Activated B cell treated with CpG ODN at 0.5 μM for 24 hours (primary cell): ENCODE results near the gene RNF125. TPM values are rescaled to one million over a fixed set of nuclear protein-coding genes. Genes with fewer than 3 reads are reported as not detected.

Source experiments
- ATAC-seq: fragments of 200-7000 bp; cut with Tn5 transposase; one replicate; pipeline ENCODE4 v1.10.0; 2021; ENCODE audit warnings: low read depth, mild to moderate bottlenecking, moderate library complexity
- CTCF ChIA-PET: fragments of 350-600 bp; sonication (Branson Sonifier 250); formaldehyde crosslinking; loops from one replicate; lab custom pipeline; 2021; ENCODE audit warnings: antibody characterized with exemption; lab: Charles Lee
- POLR2A ChIA-PET: fragments of 350-600 bp; sonication (Branson Sonifier 250); formaldehyde crosslinking; loops from one replicate; lab custom pipeline; 2021; ENCODE audit warnings: antibody characterized with exemption; lab: Charles Lee
- DNase-seq: peaks from one replicate; pipeline ENCODE4 v3.0.0; 2022
- H3K27ac Mint-ChIP-seq: one replicate; pipeline ENCODE4 v1.8.0; 2020; ENCODE audit warnings: mixed read lengths
- H3K27me3 Mint-ChIP-seq: one replicate; pipeline ENCODE4 v1.8.0; 2021; ENCODE audit warnings: mixed read lengths
- H3K36me3 Mint-ChIP-seq: one replicate; pipeline ENCODE4 v1.8.0; 2021; ENCODE audit warnings: low read depth, mixed read lengths
- H3K4me1 Mint-ChIP-seq: one replicate; pipeline ENCODE4 v1.8.0; 2021; ENCODE audit warnings: mixed read lengths
- H3K4me3 Mint-ChIP-seq: one replicate; pipeline ENCODE4 v1.8.0; 2020; ENCODE audit warnings: mild to moderate bottlenecking, mixed read lengths
- H3K9me3 Mint-ChIP-seq: one replicate; pipeline ENCODE4 v1.8.0; 2020; ENCODE audit warnings: mixed read lengths
- intact Hi-C: fragments of 100-400 bp; cut with micrococcal nuclease; formaldehyde crosslinking; loops from one replicate; pipeline ENCODE4 v1.15.1; 2024
- total RNA-seq: library from RNA; stranded (reverse); gene quantifications from 2 replicates; pipeline ENCODE4 v1.2.3, GENCODE V29; 2022
- TF ChIP-seq, protein P1 (sequence below): fragments of 200-600 bp; IDR thresholded peaks from one replicate; pipeline ENCODE4 v1.8.0; 2022; ENCODE audit warnings: antibody characterized with exemption, mild to moderate bottlenecking

RNF125 gene
- total RNA-seq, 1 donor from 2014 or later: 2.1 TPM

DNA sequence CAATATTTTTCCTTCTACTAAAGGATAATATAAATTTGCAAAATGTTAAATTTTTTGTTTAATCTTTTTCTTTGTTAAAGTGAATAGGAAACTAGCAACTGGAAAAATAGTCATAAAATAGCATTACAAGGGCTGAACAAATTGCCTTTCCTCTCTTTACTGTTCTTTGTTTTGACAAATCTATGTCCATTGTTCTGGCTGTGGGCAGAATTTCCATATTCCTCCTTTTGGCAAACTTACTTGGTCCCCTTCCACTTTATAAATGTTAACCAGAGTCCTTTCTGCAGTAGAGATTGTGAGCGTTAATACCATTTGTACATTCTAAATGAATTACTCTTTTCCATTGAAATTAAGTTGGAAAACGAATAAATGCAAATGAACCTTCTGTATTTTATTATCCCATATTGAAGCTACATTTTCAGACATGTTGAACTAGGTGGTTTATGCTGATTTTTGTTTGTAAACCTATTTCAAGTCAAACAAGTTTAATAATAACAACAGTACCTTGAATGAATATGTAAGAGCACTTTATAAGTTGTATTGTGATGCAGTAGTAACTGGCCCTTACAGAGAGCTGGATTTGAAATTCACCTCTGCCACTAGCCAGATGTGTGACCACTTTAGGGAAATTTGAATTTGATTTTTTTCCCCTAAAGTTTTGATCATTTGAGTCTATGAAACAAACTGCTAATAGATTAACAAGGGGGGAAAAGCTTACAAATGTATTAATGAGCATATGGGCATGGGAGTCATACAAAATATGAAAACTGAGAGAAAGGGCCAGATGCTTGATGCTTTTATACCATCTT is 3.3 kb downstream of the RNF125 start:
- Mint-ChIP-seq H3K4me3 (no peak overlapping the region), H3K9me3 (no peaks in the 10 kb centered on the region), H3K36me3 (peaks cover 5% of the 10 kb centered on the region), H3K27ac (no peak overlapping the region), H3K4me1 (peaks cover 37% of the 10 kb centered on the region), H3K27me3 (no peaks in the 10 kb centered on the region)
- DNase-seq (no peak), ATAC-seq (no peak)
- intact Hi-C loops: no loop called here
- POLR2A ChIA-PET: interaction anchor here (1.0 to 1.5 kb wide), 3 partner anchors 19 to 70 kb away, joined by 3 to 8 read pairs (median 4); partner anchors contain the start of gene RNF138
- CTCF ChIA-PET: interaction anchor here (0.5 to 1.5 kb wide), 2 partner anchors 50 to 250 kb away, joined by 3 to 4 read pairs; no protein-coding TSS in a partner anchor
- TF ChIP-seq, protein P1, sequence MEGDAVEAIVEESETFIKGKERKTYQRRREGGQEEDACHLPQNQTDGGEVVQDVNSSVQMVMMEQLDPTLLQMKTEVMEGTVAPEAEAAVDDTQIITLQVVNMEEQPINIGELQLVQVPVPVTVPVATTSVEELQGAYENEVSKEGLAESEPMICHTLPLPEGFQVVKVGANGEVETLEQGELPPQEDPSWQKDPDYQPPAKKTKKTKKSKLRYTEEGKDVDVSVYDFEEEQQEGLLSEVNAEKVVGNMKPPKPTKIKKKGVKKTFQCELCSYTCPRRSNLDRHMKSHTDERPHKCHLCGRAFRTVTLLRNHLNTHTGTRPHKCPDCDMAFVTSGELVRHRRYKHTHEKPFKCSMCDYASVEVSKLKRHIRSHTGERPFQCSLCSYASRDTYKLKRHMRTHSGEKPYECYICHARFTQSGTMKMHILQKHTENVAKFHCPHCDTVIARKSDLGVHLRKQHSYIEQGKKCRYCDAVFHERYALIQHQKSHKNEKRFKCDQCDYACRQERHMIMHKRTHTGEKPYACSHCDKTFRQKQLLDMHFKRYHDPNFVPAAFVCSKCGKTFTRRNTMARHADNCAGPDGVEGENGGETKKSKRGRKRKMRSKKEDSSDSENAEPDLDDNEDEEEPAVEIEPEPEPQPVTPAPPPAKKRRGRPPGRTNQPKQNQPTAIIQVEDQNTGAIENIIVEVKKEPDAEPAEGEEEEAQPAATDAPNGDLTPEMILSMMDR: no peak

DNA sequence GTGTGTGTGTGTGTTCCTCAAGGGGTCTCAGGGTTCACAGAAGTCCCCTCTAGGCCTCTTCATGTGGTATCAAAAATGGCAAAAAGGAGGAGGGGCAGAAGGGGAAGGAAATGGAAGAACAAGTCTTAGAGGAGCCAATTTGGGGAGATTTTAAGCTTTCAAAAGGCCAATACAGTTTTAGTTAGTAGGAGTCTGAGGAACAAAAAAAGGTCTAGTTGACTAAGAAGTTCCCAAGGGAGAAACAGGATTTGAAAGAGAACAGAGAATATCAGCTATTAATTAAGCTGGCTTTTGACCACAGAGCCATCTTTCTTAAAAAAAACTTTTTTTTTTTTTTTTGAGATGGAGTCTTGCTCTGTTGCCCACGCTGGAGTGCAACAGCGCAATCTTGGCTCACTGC is 7.1 kb downstream of the RNF125 start:
- H3K4me1 Mint-ChIP-seq: peaks cover 27% of the 10 kb centered on the region
- H3K36me3 Mint-ChIP-seq: peaks cover 2% of the 10 kb centered on the region

DNA sequence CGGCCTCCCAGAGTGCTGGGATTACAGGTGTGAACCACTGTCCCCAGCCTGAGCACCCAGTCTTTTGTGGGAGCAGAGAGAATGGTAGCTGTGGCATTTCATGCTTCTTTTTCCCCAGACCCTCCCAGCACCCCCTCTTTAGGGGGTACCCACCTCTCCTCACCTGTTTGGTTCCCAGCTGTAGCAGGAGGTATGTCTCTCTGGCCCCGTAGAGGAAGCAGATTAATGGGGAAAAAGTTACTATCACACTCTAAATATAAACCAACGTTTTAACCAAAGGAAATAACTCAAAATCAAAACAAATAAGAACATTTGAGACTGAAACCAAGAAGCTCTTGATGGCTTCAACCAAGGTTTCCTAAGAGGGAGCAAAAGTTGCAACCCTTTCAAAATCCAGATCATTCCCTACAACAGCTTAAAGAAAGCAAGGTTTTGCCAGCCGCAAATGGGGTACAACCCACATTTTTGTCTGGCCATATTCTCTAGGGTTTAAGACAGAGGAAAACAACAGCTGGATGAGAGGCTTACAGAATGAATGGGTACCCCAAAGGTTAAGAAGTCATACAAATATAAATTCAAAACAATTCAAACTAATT is 8.0 kb downstream of the RNF125 start:
- no peak overlapping the region for H3K4me3 Mint-ChIP-seq
- CTCF ChIA-PET: interaction anchor here (1.1 to 1.2 kb wide), 2 partner anchors 14 to 46 kb away, joined by 3 to 5 read pairs; no protein-coding TSS in a partner anchor
- no peaks in the 10 kb centered on the region for H3K27me3 Mint-ChIP-seq
- H3K9me3 Mint-ChIP-seq: no peaks in the 10 kb centered on the region
- peaks cover 27% of the 10 kb centered on the region for H3K4me1 Mint-ChIP-seq
- TF ChIP-seq, protein P1: no peak
- no peak overlapping the region for H3K27ac Mint-ChIP-seq
- H3K36me3 Mint-ChIP-seq: peaks cover 5% of the 10 kb centered on the region
- POLR2A ChIA-PET: interaction anchor here (0.6 to 1.6 kb wide), 4 partner anchors 10 to 154 kb away, joined by 3 to 10 read pairs (median 4); partner anchors contain the start of gene RNF138
- intact Hi-C loops: no loop called here
- DNase-seq (no peak), ATAC-seq (no peak)

More for the DNA sequence above, 7.1 kb downstream of the RNF125 start:
- CTCF ChIA-PET: interaction anchor here (0.7 to 1.2 kb wide), 3 partner anchors 15 to 132 kb away, joined by 3 to 5 read pairs (median 3); no protein-coding TSS in a partner anchor
- Mint-ChIP-seq H3K27me3 (no peaks in the 10 kb centered on the region), H3K9me3 (no peaks in the 10 kb centered on the region), H3K4me3 (no peak overlapping the region), H3K27ac (no peak overlapping the region)
- DNase-seq (no peak), ATAC-seq (peak; percentile 18)
- intact Hi-C loops: no loop called here
- TF ChIP-seq, protein P1: no peak
- POLR2A ChIA-PET: interaction anchor here (0.6 to 1.6 kb wide), 5 partner anchors 11 to 100 kb away, joined by 3 to 10 read pairs (median 3); partner anchors contain the start of gene RNF138

DNA sequence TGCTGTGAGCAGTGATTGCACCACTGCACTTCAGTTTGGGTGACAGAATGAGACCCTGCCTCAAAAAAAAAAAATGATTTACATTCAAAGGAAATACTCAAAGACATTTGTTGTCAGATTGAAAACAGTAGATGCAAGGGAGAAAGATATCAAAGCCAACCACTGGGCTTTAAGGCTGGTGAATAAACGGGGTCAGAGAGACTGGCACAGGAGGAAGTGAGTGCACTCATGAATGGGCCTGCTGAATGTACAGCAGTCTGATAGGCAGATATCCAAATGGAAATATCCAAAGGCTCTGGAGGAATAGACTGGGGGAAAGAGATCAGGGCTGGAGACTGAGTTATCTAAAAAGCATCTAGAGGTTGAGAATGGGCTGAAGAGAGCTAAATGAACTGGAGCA is 10.9 kb downstream of the RNF125 start:
- peaks cover 12% of the 10 kb centered on the region for H3K36me3 Mint-ChIP-seq
- no peaks in the 10 kb centered on the region for H3K27me3 Mint-ChIP-seq
- ATAC-seq (no peak), DNase-seq (no peak)
- ChIA-PET POLR2A (interaction anchor here (0.5 kb wide), 1 partner anchor 21 kb away, joined by 4 read pairs; no protein-coding TSS in a partner anchor), CTCF (interaction anchor here (0.8 kb wide), 1 partner anchor 53 kb away, joined by 3 read pairs; no protein-coding TSS in a partner anchor)
- no peaks in the 10 kb centered on the region for H3K9me3 Mint-ChIP-seq
- no peak overlapping the region for H3K4me3 Mint-ChIP-seq
- no peak overlapping the region for H3K27ac Mint-ChIP-seq
- H3K4me1 Mint-ChIP-seq: peaks cover 29% of the 10 kb centered on the region
- TF ChIP-seq, protein P1: no peak
- intact Hi-C loops: no loop called here
